ENCODE results near the gene CRMP1. TPM values are rescaled to one million over a fixed set of nuclear protein-coding genes. Genes with fewer than 3 reads are reported as not detected.
"Not testable (repeated sequence)": the region's sequence is repeated elsewhere in the genome, so short reads cannot be mapped to it uniquely, and the experiment has no call there.

CRMP1 gene
- total and polyA plus RNA-seq, 3 donors from 2014 or later = 5.0 to 9.4 (median 8.9) TPM

DNA sequence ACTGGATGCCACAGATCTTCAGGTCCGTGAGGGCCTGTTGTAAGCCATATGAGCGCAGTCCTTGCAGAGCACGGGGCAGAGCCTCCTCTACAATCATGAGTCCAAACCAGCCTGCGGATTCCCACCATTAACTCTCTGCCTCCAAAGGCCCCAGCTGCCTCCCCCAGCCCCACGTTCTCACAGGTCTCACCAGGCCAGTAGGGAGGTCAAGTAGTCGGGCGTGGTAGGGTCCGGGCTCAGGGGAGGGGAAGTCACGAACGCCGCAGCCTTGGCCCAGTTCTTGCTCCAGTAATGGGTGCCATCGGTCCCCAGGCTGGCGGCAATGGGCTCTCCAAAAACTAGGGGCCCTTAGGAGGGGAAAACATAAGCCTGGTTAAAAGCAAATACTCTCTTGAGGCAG lies 53.6 kb downstream of the CRMP1 start:
- TF ChIP-seq POLR2A (IDR thresholded peaks at IDR 0.05) = no peak
- TF ChIP-seq, protein P1, sequence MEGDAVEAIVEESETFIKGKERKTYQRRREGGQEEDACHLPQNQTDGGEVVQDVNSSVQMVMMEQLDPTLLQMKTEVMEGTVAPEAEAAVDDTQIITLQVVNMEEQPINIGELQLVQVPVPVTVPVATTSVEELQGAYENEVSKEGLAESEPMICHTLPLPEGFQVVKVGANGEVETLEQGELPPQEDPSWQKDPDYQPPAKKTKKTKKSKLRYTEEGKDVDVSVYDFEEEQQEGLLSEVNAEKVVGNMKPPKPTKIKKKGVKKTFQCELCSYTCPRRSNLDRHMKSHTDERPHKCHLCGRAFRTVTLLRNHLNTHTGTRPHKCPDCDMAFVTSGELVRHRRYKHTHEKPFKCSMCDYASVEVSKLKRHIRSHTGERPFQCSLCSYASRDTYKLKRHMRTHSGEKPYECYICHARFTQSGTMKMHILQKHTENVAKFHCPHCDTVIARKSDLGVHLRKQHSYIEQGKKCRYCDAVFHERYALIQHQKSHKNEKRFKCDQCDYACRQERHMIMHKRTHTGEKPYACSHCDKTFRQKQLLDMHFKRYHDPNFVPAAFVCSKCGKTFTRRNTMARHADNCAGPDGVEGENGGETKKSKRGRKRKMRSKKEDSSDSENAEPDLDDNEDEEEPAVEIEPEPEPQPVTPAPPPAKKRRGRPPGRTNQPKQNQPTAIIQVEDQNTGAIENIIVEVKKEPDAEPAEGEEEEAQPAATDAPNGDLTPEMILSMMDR (IDR thresholded peaks at IDR 0.05) = no peak
- Histone ChIP-seq H3K27me3 (no peaks in the 10 kb centered on the region), H3K9me3 (no peaks in the 10 kb centered on the region), H3K27ac (no peak overlapping the region), H3K36me3 (ENCODE audit: low read depth, missing control alignments) (no peaks in the 10 kb centered on the region), H3K4me3 (no peak overlapping the region), H3K4me1 (no peaks in the 10 kb centered on the region)
- intact Hi-C loops (cut with DNase I; ENCODE audit: low total_unique reads) = no loop called here
- WGBS, 2 donors = 76 to 93% methylated on average over 11 to 13 of the region's 13 CpGs
- DNase-seq = no peak

DNA sequence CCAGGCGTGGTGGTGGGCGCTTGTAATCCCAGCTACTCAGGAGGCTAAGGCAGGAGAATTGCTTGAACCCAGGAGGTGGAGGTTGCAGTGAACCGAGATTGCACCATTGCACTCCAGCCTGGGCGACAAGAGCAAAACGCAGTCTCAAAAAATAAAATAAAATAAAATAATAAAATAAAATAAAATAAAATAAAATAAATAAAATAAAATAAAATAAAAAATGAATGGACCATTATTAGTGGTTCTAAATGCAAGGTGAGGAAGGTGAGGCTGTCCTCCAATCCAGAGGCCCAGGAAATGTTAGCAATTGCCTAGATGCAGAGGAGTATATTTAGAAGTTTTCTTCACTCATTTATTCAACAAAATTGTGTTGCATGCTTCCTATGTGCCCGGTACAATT lies 55.4 kb downstream of the CRMP1 start:
- intact Hi-C loops (cut with DNase I; ENCODE audit: low total_unique reads); H3K27ac ChIP-seq; H3K4me1 ChIP-seq; H3K27me3 ChIP-seq; DNase-seq; H3K4me3 ChIP-seq; H3K36me3 ChIP-seq (ENCODE audit: low read depth, missing control alignments); H3K9me3 ChIP-seq: not testable (repeated sequence)
- 80 to 96% methylated on average over 6 of the region's 6 CpGs for WGBS, 2 donors

DNA sequence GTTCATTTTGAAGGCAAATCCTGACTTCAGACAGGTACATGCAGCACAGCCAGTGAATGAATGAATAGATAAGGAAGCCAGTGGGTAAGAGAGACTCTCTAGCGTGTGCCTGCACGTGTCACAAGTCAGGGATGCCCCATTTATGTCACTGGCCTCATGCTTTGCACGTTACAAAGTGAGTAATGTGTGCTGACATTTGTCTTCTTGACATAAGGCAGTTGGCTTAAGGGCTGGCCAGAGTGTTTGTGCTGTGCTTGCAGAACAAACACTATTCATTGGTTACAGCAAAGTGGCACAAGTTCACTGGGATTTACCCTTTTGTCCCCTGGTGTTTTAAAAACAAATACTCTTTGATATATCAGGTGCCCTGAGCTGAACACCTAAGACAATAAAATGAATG lies 55.9 kb downstream of the CRMP1 start:
- Histone ChIP-seq H3K36me3 (ENCODE audit: low read depth, missing control alignments) (no peaks in the 10 kb centered on the region), H3K4me3 (no peak overlapping the region), H3K27ac (no peak overlapping the region), H3K9me3 (no peaks in the 10 kb centered on the region), H3K27me3 (no peaks in the 10 kb centered on the region), H3K4me1 (no peaks in the 10 kb centered on the region)
- intact Hi-C loops (cut with DNase I; ENCODE audit: low total_unique reads) = no loop called here
- DNase-seq = no peak
- WGBS, 2 donors = 57 to 81% methylated on average over 3 of the region's 3 CpGs
- TF ChIP-seq, protein P1 (IDR thresholded peaks at IDR 0.05) = no peak
- no peak for TF ChIP-seq POLR2A (IDR thresholded peaks at IDR 0.05)

DNA sequence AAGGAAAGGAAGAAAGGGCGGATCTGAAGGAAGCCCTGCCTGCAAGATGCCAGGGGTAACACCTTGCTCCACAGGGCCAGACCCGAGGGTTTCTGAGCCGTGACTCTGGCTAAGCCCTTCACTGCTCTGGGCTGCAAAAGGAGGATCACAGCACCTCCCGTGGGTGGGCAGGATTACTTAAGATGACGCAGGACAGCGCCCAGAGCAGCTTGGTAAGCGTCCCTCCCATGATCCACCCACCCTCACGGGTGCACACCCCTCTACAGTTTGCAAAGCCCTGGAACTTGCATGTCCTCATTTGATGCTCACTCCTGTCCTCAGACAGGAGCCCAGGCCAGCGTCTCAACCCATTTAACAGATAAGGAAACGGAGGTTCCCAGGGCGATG lies 64.9 kb downstream of the CRMP1 start:
- TF ChIP-seq POLR2A (IDR thresholded peaks at IDR 0.05) = no peak
- TF ChIP-seq, protein P1 (IDR thresholded peaks at IDR 0.05) = no peak
- Histone ChIP-seq H3K36me3 (ENCODE audit: low read depth, missing control alignments) (no peaks in the 10 kb centered on the region), H3K4me1 (no peaks in the 10 kb centered on the region), H3K4me3 (no peak overlapping the region), H3K9me3 (no peaks in the 10 kb centered on the region), H3K27me3 (no peaks in the 10 kb centered on the region), H3K27ac (no peak overlapping the region)
- WGBS, 2 donors = 77 to 82% methylated on average over 11 of the region's 11 CpGs
- DNase-seq = no peak
- intact Hi-C loops (cut with DNase I; ENCODE audit: low total_unique reads) = no loop called here

DNA sequence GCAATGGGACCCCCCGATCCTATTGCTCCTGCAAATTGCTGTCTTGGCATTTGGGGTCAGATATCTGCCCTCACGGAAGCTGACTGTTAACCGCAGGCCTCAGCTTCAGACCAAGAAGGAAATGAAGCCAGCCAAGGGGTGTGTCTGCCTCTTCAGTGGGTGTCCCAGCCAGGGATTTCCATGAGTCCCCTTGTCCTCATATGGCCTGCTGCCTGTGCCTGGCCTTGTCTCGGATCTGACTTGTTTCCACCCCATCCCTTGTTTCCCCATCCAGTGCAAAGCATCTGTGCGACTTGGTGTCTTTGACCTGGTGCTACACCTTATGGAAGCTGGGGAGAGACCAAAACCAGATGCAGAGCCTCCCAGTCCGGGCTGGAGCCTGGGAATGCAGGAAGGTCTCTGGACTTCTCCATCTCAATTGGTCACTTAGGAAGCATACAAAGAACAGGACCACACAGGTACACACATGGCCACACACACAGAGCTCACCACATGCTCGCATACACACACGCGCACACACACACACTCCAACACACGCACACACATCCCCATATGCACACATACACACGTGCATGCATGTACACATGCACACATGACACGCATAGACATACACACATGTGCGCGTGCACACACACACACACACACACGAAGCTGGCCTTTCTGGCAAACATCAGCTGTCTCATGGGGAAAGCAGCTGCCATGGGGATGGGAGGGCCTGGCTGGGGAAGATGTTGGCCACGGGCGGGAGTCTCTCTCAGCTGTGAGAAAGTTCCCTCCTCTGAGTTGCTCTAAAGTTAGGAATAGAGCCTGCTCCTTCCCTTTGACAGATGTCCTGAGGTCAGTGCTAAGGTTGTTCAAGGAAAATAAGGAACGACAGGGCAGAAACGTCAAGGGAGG lies 65.5 kb downstream of the CRMP1 start:
- DNase-seq = no peak
- H3K27ac ChIP-seq = no peak overlapping the region
- TF ChIP-seq POLR2A (IDR thresholded peaks at IDR 0.05) = no peak
- TF ChIP-seq, protein P1 (IDR thresholded peaks at IDR 0.05) = no peak
- WGBS, 2 donors = 58 to 67% methylated on average over 14 to 19 of the region's 19 CpGs
- intact Hi-C loops (cut with DNase I; ENCODE audit: low total_unique reads) = no loop called here
- H3K27me3 ChIP-seq = no peaks in the 10 kb centered on the region
- no peaks in the 10 kb centered on the region for H3K4me1 ChIP-seq
- H3K9me3 ChIP-seq = no peaks in the 10 kb centered on the region
- H3K36me3 ChIP-seq (ENCODE audit: low read depth, missing control alignments) = no peaks in the 10 kb centered on the region
- H3K4me3 ChIP-seq = no peak overlapping the region
